ENCODE measurements around the gene CIRBP. TPM values are rescaled to one million over a fixed set of nuclear protein-coding genes. Genes with fewer than 3 reads are reported as not detected.
A peak's percentile ranks its signal among the peaks of the same experiment; 100 is the strongest.

Gene CIRBP
- total and polyA plus RNA-seq, 9 of the 15 experiments (the other 6 are each of a cell fraction or from before 2014, with no cell fraction given) = 20.5 to 327 (median 176) TPM

- TF ChIP-seq ZBTB7A (IDR thresholded peaks at IDR 0.05; ENCODE audit: borderline replicate concordance, control insufficient read depth, low read depth, low read length) (peak; percentile 53; the same call in 1 of the 2 replicates), TBL1XR1 (IDR thresholded peaks at IDR 0.05; ENCODE audit: low read length in 2 of 2) (no peak), HDAC3 (IDR thresholded peaks at IDR 0.05; ENCODE audit: borderline replicate concordance, partially characterized antibody) (peak; percentile 41), RBM39 (optimal IDR thresholded peaks at IDR 0.05; ENCODE audit: low read depth, low read length) (no peak), NCOA4 (IDR thresholded peaks at IDR 0.05; ENCODE audit: partially characterized antibody) (no peak), ZNF717 (CRISPR knock-in tag; IDR thresholded peaks at IDR 0.05) (no peak), BACH1 (tag; IDR thresholded peaks at IDR 0.05) (no peak), ETS2 (tag; IDR thresholded peaks at IDR 0.05; ENCODE audit: borderline replicate concordance, poor library complexity, severe bottlenecking) (no peak), RBM22 (IDR thresholded peaks at IDR 0.05; ENCODE audit: low read depth, low read length, poor library complexity, severe bottlenecking) (no peak), EWSR1 (IDR thresholded peaks at IDR 0.05; ENCODE audit: borderline replicate concordance, low read depth, partially characterized antibody) (no peak), ZFP91 (CRISPR knock-in tag; IDR thresholded peaks at IDR 0.05) (no peak), ZNF668 (CRISPR knock-in tag; IDR thresholded peaks at IDR 0.05) (no peak), PREB (CRISPR knock-in tag; IDR thresholded peaks at IDR 0.05) (no peak), ZNF740 (CRISPR knock-in tag; IDR thresholded peaks at IDR 0.05) (peak; percentile 82; the same call in 1 of the 2 replicates), ZNF740 (tag; IDR thresholded peaks at IDR 0.05) (no peak; a peak in 1 of 4 replicates), JUNB (CRISPR knock-in tag; conservative IDR thresholded peaks at IDR 0.05) (no peak), NFE2L1 (tag; IDR thresholded peaks at IDR 0.05; ENCODE audit: borderline replicate concordance, low read depth) (no peak), ZFP1 (CRISPR knock-in tag; IDR thresholded peaks at IDR 0.05) (no peak), VEZF1 (CRISPR knock-in tag; IDR thresholded peaks at IDR 0.05) (peak; percentile 51; the same call in 1 of the 2 replicates), TCF15 (CRISPR knock-in tag; IDR thresholded peaks at IDR 0.05) (no peak), SMAD1 (IDR thresholded peaks at IDR 0.05; ENCODE audit: low read depth, low read length, partially characterized antibody) (no peak)
Observed at GRCh38 chr19:1257475-1258162, 11.5 kb upstream of the CIRBP start (continued).

Data from K562 (cell line).